ENCODE data around the gene ENDOU. TPM values are rescaled to one million over a fixed set of nuclear protein-coding genes. Genes with fewer than 3 reads are reported as not detected.

ENDOU gene
- total RNA-seq, 4 donors from 2014 or later, result 0.32 TPM; not detected in 3

DNA sequence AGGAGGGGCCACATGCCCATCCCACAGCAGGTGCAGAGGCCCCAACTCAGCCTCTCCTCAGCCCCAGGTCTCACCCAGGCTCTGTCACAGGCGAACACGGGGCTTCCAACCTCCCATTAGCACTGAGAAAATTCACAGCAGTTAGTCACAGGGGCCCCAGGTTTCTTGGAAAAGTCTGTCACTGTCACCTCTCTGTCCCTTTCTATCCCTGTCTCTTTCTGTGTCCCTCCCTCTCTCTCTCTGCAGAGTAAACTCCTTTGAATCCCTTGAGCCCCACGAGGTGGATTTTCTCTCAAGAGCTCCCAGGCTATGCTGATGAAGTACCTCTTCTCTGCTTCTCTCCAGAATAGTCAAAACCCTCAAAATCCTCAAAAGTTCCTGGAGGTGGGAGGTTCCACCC lies 14.0 kb upstream of the ENDOU start:
- in situ Hi-C loops (cut with MboI; ENCODE audit: low pct_ligation_motif_present in 1 of 4, low pct_unique_long_range_greater_than_20kb in 1 of 4, low sequenced_read_pairs in 3 of 4) (loop anchor here in 2 of 4 donors (25.0 kb wide), 2 partner anchors 98 to 223 kb away; partner anchors contain the start of gene TMEM106C (in 1 of the 2)), intact Hi-C loops (cut with DNase I; ENCODE audit: low total_unique reads) (no loop called here)
- peaks cover 24 to 55% (median 37%) of the 10 kb centered on the region in 4 donors for H3K4me1 ChIP-seq
- H3K9me3 ChIP-seq, result no peaks in the 10 kb centered on the region
- H3K27me3 ChIP-seq, result no peaks in the 10 kb centered on the region
- WGBS, 2 donors (ENCODE audit: low coverage in 1 of 2), result 89 to 100% methylated on average over 1 to 3 of the region's 3 CpGs
- TF ChIP-seq POLR2AphosphoS5 (IDR thresholded peaks at IDR 0.05), result no peak
- TF ChIP-seq EP300 (IDR thresholded peaks at IDR 0.05; ENCODE audit: low read depth), result no peak
- TF ChIP-seq, protein P1, sequence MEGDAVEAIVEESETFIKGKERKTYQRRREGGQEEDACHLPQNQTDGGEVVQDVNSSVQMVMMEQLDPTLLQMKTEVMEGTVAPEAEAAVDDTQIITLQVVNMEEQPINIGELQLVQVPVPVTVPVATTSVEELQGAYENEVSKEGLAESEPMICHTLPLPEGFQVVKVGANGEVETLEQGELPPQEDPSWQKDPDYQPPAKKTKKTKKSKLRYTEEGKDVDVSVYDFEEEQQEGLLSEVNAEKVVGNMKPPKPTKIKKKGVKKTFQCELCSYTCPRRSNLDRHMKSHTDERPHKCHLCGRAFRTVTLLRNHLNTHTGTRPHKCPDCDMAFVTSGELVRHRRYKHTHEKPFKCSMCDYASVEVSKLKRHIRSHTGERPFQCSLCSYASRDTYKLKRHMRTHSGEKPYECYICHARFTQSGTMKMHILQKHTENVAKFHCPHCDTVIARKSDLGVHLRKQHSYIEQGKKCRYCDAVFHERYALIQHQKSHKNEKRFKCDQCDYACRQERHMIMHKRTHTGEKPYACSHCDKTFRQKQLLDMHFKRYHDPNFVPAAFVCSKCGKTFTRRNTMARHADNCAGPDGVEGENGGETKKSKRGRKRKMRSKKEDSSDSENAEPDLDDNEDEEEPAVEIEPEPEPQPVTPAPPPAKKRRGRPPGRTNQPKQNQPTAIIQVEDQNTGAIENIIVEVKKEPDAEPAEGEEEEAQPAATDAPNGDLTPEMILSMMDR (IDR thresholded peaks at IDR 0.05), result no peak
- H3K4me3 ChIP-seq, result no peak overlapping the region
- H3K36me3 ChIP-seq, result no peaks in the 10 kb centered on the region
- H3K27ac ChIP-seq, result peak overlapping the region in 1 of 4 donors; percentile 75
- DNase-seq, result no peak

DNA sequence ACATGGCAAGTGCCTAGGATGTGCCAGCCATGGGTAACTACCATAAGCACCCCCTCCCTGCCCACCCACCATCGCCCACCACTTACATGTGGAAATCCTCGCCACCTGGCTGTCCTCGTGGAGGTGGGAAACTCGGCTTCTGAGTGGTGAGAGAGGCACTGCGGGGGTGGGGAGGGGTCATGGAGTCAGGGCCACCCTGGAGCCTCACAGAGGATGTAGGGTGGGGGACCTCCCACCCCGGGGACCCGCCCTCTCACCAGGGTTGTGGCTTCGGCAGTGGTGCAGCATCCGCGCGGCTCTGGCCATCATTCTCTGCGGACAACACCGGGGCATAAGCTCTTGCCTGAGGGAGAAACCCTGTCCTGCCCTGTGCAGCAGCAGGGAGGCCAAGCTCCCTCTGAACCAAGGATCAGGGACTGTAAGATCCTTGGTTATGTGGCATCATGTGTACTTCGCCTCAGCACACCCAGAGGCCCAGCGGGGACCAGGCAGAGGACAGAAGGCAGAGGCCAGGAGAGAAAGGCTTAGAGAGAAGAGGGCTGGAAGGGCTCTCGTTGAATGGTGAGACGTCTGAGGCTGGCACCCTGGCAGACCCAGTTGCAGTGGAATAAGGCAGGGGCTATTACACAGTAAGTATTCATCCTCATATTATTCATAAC lies 12.8 kb upstream of the ENDOU start:
- WGBS, 2 donors (ENCODE audit: low coverage in 1 of 2), result 72% methylated on average over 17 of the region's 17 CpGs; no CpG with 5 or more reads in 1 of the 2 donors
- DNase-seq, result no peak
- TF ChIP-seq POLR2AphosphoS5 (IDR thresholded peaks at IDR 0.05) (no peak), EP300 (IDR thresholded peaks at IDR 0.05; ENCODE audit: low read depth) (no peak), POLR2A (IDR thresholded peaks at IDR 0.05) (no peak)
- TF ChIP-seq, protein P1 (IDR thresholded peaks at IDR 0.05), result no peak
- H3K9me3 ChIP-seq, result no peaks in the 10 kb centered on the region
- in situ Hi-C loops (cut with MboI; ENCODE audit: low pct_ligation_motif_present in 1 of 4, low pct_unique_long_range_greater_than_20kb in 1 of 4, low sequenced_read_pairs in 3 of 4) (loop anchor here in 2 of 4 donors (25.0 kb wide), 2 partner anchors 99 to 224 kb away; partner anchors contain the start of gene TMEM106C (in 1 of the 2)), intact Hi-C loops (cut with DNase I; ENCODE audit: low total_unique reads) (loop anchor here (2.0 kb wide), 1 partner anchor 19 kb away; no protein-coding TSS in a partner anchor)
- H3K27me3 ChIP-seq, result no peaks in the 10 kb centered on the region
- no peak overlapping the region for H3K4me3 ChIP-seq
- peaks cover 24 to 55% (median 37%) of the 10 kb centered on the region in 4 donors for H3K4me1 ChIP-seq
- H3K27ac ChIP-seq, result peak overlapping the region; percentile 74 to 85 (median 77)
- no peaks in the 10 kb centered on the region for H3K36me3 ChIP-seq

DNA sequence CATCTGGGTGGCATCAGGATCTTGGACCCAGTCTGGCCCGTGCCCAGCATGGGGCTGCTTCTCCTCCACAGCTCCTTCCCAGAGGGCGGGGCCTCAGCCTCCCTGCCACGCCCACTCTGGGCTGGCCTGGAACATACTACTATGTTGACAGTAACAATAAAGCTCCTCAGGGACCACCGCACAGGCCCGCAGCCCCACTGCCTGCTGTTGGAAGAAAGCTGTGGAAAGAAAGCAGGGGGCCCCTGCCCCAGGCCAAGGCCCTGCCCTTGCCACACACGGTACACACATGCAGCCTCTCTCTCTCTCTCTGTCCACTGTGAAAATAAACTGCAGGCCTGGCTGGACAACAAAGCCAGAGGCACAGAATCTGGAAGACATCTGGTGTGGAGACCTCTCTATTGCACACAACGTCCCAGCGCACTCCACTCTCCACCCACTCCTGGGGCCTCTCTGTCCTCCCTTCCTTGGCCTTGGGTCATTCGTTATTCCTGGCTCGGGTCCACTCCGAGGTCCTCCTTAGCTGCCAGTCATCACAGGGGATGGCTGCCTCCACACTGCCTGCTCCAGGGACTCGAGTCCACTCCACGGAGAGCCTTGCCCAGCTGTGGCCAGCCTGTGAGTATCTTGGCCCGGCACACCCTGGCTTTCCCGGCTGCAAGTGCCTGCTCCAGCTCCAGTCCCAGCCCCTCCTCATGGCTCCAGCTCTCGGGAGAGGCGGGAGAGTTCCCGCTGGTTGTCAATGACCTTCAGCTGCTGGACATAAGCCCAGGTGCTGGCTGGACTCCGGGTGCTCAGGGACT lies 11.8 kb upstream of the ENDOU start:
- no peaks in the 10 kb centered on the region for H3K36me3 ChIP-seq
- no peaks in the 10 kb centered on the region for H3K27me3 ChIP-seq
- in situ Hi-C loops (cut with MboI; ENCODE audit: low pct_ligation_motif_present in 1 of 4, low pct_unique_long_range_greater_than_20kb in 1 of 4, low sequenced_read_pairs in 3 of 4), result loop anchor here in 2 of 4 donors (25.0 kb wide), 2 partner anchors 100 to 225 kb away; partner anchors contain the start of gene TMEM106C (in 1 of the 2)
- WGBS, 2 donors (ENCODE audit: low coverage in 1 of 2), result 54% methylated on average over 18 of the region's 19 CpGs; no CpG with 5 or more reads in 1 of the 2 donors
- H3K9me3 ChIP-seq, result no peaks in the 10 kb centered on the region
- peaks cover 24 to 55% (median 37%) of the 10 kb centered on the region in 4 donors for H3K4me1 ChIP-seq
- TF ChIP-seq POLR2A (IDR thresholded peaks at IDR 0.05), result no peak
- peak in 2 of 3 donors; percentile 45 to 60 for TF ChIP-seq POLR2AphosphoS5 (IDR thresholded peaks at IDR 0.05)
- H3K27ac ChIP-seq, result peak overlapping the region; percentile 74 to 85 (median 77)
- H3K4me3 ChIP-seq, result no peak overlapping the region
- intact Hi-C loops (cut with DNase I; ENCODE audit: low total_unique reads), result loop anchor here (2.0 kb wide), 1 partner anchor 18 kb away; no protein-coding TSS in a partner anchor
- peak; percentile 56 for DNase-seq

DNA sequence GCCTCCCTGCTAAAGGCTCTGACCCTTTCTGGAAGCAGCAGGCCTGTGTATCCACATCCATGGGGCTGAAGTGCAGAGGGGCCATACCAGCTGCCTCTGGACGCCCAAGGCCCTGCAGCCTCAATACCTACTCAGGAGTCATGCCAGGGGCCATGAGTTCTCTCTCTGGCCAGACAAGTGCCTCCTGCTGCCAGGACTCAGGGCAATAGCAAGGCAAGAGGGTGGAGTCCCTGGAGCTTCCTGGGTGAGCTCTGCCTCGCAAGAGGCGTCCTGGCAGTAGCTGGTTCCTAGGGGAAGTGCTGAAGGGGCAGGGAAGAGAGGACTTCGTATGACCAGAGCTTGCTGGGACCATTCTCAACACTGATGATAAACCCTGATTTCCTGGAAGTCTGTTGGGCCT lies 10.9 kb upstream of the ENDOU start:
- Histone ChIP-seq H3K27me3 (no peaks in the 10 kb centered on the region), H3K9me3 (no peaks in the 10 kb centered on the region), H3K4me3 (no peak overlapping the region), H3K4me1 (peaks cover 24 to 48% (median 30%) of the 10 kb centered on the region in 4 donors), H3K27ac (peak overlapping the region; percentile 74 to 85 (median 77)), H3K36me3 (no peaks in the 10 kb centered on the region)
- no peak for DNase-seq
- 55% methylated on average over 4 of the region's 4 CpGs; no CpG with 5 or more reads in 1 of the 2 donors for WGBS, 2 donors (ENCODE audit: low coverage in 1 of 2)
- in situ Hi-C loops (cut with MboI; ENCODE audit: low pct_ligation_motif_present in 1 of 4, low pct_unique_long_range_greater_than_20kb in 1 of 4, low sequenced_read_pairs in 3 of 4), result loop anchor here in 2 of 4 donors (25.0 kb wide), 2 partner anchors 101 to 226 kb away; partner anchors contain the start of gene TMEM106C (in 1 of the 2)
- no peak for TF ChIP-seq POLR2A (IDR thresholded peaks at IDR 0.05)
- intact Hi-C loops (cut with DNase I; ENCODE audit: low total_unique reads), result loop anchor here (2.0 kb wide), 1 partner anchor 17 kb away; no protein-coding TSS in a partner anchor
